ENCODE results near the gene MS4A4E. TPM values are rescaled to one million over a fixed set of nuclear protein-coding genes. Genes with fewer than 3 reads are reported as not detected.

MS4A4E gene
- total RNA-seq, 4 donors from 2014 or later = 0.60 to 5.1 (median 0.98) TPM; not detected in 1

- Histone ChIP-seq H3K27me3 (no peaks in the 10 kb centered on the region), H3K27ac (no peak overlapping the region), H3K4me1 (no peaks in the 10 kb centered on the region), H3K9me3 (peaks cover 6% of the 10 kb centered on the region), H3K36me3 (no peaks in the 10 kb centered on the region), H3K4me3 (no peak overlapping the region)
- peak in 1 of 2 donors; percentile 26 for TF ChIP-seq CTCF (IDR thresholded peaks at IDR 0.05)
- no peak for TF ChIP-seq POLR2A (IDR thresholded peaks at IDR 0.05)
- WGBS = 49% methylated on average over 6 of the region's 6 CpGs
- DNase-seq (ENCODE audit: low spot score in 2 of 2) = no peak
These were observed 8.7 kb upstream of the MS4A4E start for GRCh38 chr11:60251485-60252212.

- Histone ChIP-seq H3K4me3 (peak overlapping the region; percentile 16), H3K27ac (no peak overlapping the region), H3K27me3 (no peaks in the 10 kb centered on the region), H3K4me1 (no peaks in the 10 kb centered on the region), H3K9me3 (peaks cover 4% of the 10 kb centered on the region), H3K36me3 (no peaks in the 10 kb centered on the region)
- 85% methylated on average over 3 of the region's 3 CpGs for WGBS
- no peak for DNase-seq (ENCODE audit: low spot score in 2 of 2)
- no peak for TF ChIP-seq EP300 (IDR thresholded peaks at IDR 0.05)
- no peak for TF ChIP-seq POLR2A (IDR thresholded peaks at IDR 0.05)
- TF ChIP-seq CTCF (IDR thresholded peaks at IDR 0.05) = no peak
- TF ChIP-seq POLR2AphosphoS5 (IDR thresholded peaks at IDR 0.05) = no peak
These were observed 1.2 kb downstream of the MS4A4E start for GRCh38 chr11:60241786-60242185.

- no peaks in the 10 kb centered on the region for H3K4me1 ChIP-seq
- no peak overlapping the region for H3K27ac ChIP-seq
- WGBS = 83% methylated on average over 5 of the region's 5 CpGs
- TF ChIP-seq EP300 (IDR thresholded peaks at IDR 0.05) (no peak), POLR2A (IDR thresholded peaks at IDR 0.05) (no peak), POLR2AphosphoS5 (IDR thresholded peaks at IDR 0.05) (no peak), CTCF (IDR thresholded peaks at IDR 0.05) (no peak)
- H3K4me3 ChIP-seq = no peak overlapping the region
- no peaks in the 10 kb centered on the region for H3K36me3 ChIP-seq
- no peaks in the 10 kb centered on the region for H3K27me3 ChIP-seq
- peaks cover 4% of the 10 kb centered on the region for H3K9me3 ChIP-seq
- no peak for DNase-seq (ENCODE audit: low spot score in 2 of 2)
These were observed 2.3 kb downstream of the MS4A4E start for GRCh38 chr11:60240662-60241061.

GRCh38 chr11:60235321-60235720 lies 7.6 kb downstream of the MS4A4E start:
- H3K36me3 ChIP-seq = no peaks in the 10 kb centered on the region
- H3K4me3 ChIP-seq = no peak overlapping the region
- DNase-seq (ENCODE audit: low spot score in 2 of 2) = no peak
- H3K27ac ChIP-seq = no peak overlapping the region
- no peaks in the 10 kb centered on the region for H3K4me1 ChIP-seq
- WGBS = 81% methylated on average over 3 of the region's 3 CpGs
- TF ChIP-seq CTCF (IDR thresholded peaks at IDR 0.05) (no peak), POLR2A (IDR thresholded peaks at IDR 0.05) (no peak), EP300 (IDR thresholded peaks at IDR 0.05) (no peak), POLR2AphosphoS5 (IDR thresholded peaks at IDR 0.05) (no peak)
- H3K27me3 ChIP-seq = no peaks in the 10 kb centered on the region
- no peaks in the 10 kb centered on the region for H3K9me3 ChIP-seq

GRCh38 chr11:60230681-60231080 lies 12.3 kb downstream of the MS4A4E start:
- WGBS = 81% methylated on average over 1 of the region's 1 CpG
- H3K4me3 ChIP-seq = no peak overlapping the region
- DNase-seq (ENCODE audit: low spot score in 2 of 2) = no peak
- TF ChIP-seq POLR2AphosphoS5 (IDR thresholded peaks at IDR 0.05) = no peak
- no peak for TF ChIP-seq POLR2A (IDR thresholded peaks at IDR 0.05)
- TF ChIP-seq CTCF (IDR thresholded peaks at IDR 0.05) = no peak
- no peak for TF ChIP-seq EP300 (IDR thresholded peaks at IDR 0.05)
- no peaks in the 10 kb centered on the region for H3K27me3 ChIP-seq
- no peaks in the 10 kb centered on the region for H3K4me1 ChIP-seq
- no peaks in the 10 kb centered on the region for H3K36me3 ChIP-seq
- no peaks in the 10 kb centered on the region for H3K9me3 ChIP-seq
- H3K27ac ChIP-seq = no peak overlapping the region

Measured in suprapubic skin (tissue), 4 donors.